H9 (cell line): ENCODE data around the gene DIAPH2. TPM values are rescaled to one million over a fixed set of nuclear protein-coding genes. Genes with fewer than 3 reads are reported as not detected.

Source experiments
- DNase-seq: peaks from one replicate; pipeline ENCODE4 v3.0.0-alpha.2; 2017
- H2AFZ ChIP-seq: one replicate; pipeline ENCODE4 v1.6.1; 2013; ENCODE audit warnings: mild to moderate bottlenecking, low read length, control low read depth, moderate library complexity
- H2AK5ac ChIP-seq: 2 replicates; pipeline ENCODE4 v1.6.1; 2013; ENCODE audit warnings: low read length, control low read depth, mixed read lengths; ENCODE audit not compliant: insufficient read length
- H2BK120ac ChIP-seq: one replicate; pipeline ENCODE4 v1.6.1; 2013; ENCODE audit warnings: low read depth, mild to moderate bottlenecking, low read length, control low read depth, inconsistent platforms; ENCODE audit not compliant: poor library complexity, severe bottlenecking
- H2BK12ac ChIP-seq: 2 replicates; pipeline ENCODE4 v1.6.1; 2013; ENCODE audit warnings: low read length, control low read depth, mixed read lengths, low read depth; ENCODE audit not compliant: insufficient read length
- H2BK15ac ChIP-seq: 2 replicates; pipeline ENCODE4 v1.6.1; 2013; ENCODE audit warnings: low read depth, low read length, control low read depth
- H2BK20ac ChIP-seq: one replicate; pipeline ENCODE4 v1.6.1; 2013; ENCODE audit warnings: low read depth, mild to moderate bottlenecking, low read length, control low read depth, inconsistent platforms; ENCODE audit not compliant: poor library complexity, severe bottlenecking
- H2BK5ac ChIP-seq: 2 replicates; pipeline ENCODE4 v1.6.1; 2013; ENCODE audit warnings: low read length, control low read depth, mixed read lengths; ENCODE audit not compliant: insufficient read length
- H3K14ac ChIP-seq: 2 replicates; pipeline ENCODE4 v1.6.1; 2013; ENCODE audit warnings: low read length, control low read depth; ENCODE audit not compliant: insufficient read depth
- H3K18ac ChIP-seq: 2 replicates; pipeline ENCODE4 v1.6.1; 2013; ENCODE audit warnings: low read depth, mild to moderate bottlenecking, mixed read lengths, low read length, control low read depth; ENCODE audit not compliant: insufficient read length
- H3K23ac ChIP-seq: 2 replicates; pipeline ENCODE4 v1.6.1; 2013; ENCODE audit warnings: low read length, control low read depth, mixed read lengths, low read depth; ENCODE audit not compliant: insufficient read length
- H3K23me2 ChIP-seq: 2 replicates; pipeline ENCODE4 v1.6.1; 2013; ENCODE audit warnings: low read depth, mild to moderate bottlenecking, mixed read lengths, low read length, control low read depth; ENCODE audit not compliant: insufficient read length, poor library complexity, severe bottlenecking
- H3K27ac ChIP-seq: 2 replicates; pipeline ENCODE4 v1.5.1; 2013; ENCODE audit warnings: low read length, control low read depth, mixed read lengths, low read depth; ENCODE audit not compliant: insufficient read length
- H3K27me3 ChIP-seq: 2 replicates; pipeline ENCODE4 v1.6.1; 2013; ENCODE audit warnings: low read length, control low read depth, inconsistent platforms; ENCODE audit not compliant: insufficient read depth
- H3K4ac ChIP-seq: 2 replicates; pipeline ENCODE4 v1.6.1; 2013; ENCODE audit warnings: low read depth, mild to moderate bottlenecking, control low read depth, inconsistent platforms, low read length, moderate library complexity
- H3K4me1 ChIP-seq: 2 replicates; pipeline ENCODE4 v1.6.1; 2013; ENCODE audit warnings: low read length, control low read depth, inconsistent platforms; ENCODE audit not compliant: insufficient read depth
- H3K4me2 ChIP-seq: 2 replicates; pipeline ENCODE4 v1.6.1; 2013; ENCODE audit warnings: low read length, control low read depth, mixed read lengths; ENCODE audit not compliant: insufficient read length, insufficient read depth
- H3K56ac ChIP-seq: 2 replicates; pipeline ENCODE4 v1.6.1; 2013; ENCODE audit warnings: low read depth, mild to moderate bottlenecking, mixed read lengths, low read length, control low read depth; ENCODE audit not compliant: insufficient read length
- H3K79me1 ChIP-seq: 2 replicates; pipeline ENCODE4 v1.6.1; 2013; ENCODE audit warnings: low read depth, mild to moderate bottlenecking, moderate library complexity, low read length, control low read depth, inconsistent platforms; ENCODE audit not compliant: insufficient read depth, poor library complexity, severe bottlenecking
- H3K79me2 ChIP-seq: 2 replicates; pipeline ENCODE4 v1.6.1; 2013; ENCODE audit warnings: low read length, control low read depth, inconsistent platforms; ENCODE audit not compliant: insufficient read depth
- H3K9ac ChIP-seq: 2 replicates; pipeline ENCODE4 v1.6.1; 2013; ENCODE audit warnings: low read length, control low read depth, mixed read lengths; ENCODE audit not compliant: insufficient read length; ENCODE audit errors: extremely low read depth
- H3K9me3 ChIP-seq: one replicate; pipeline ENCODE4 v1.6.1; 2013; ENCODE audit warnings: low read depth, low read length, inconsistent platforms; ENCODE audit not compliant: control insufficient read depth
- H3T11ph ChIP-seq: one replicate; pipeline ENCODE4 v1.6.1; 2013; ENCODE audit warnings: mild to moderate bottlenecking, low read length, control low read depth, inconsistent platforms
- H4K20me1 ChIP-seq: one replicate; pipeline ENCODE4 v1.6.1; 2013; ENCODE audit not compliant: control insufficient read depth, insufficient read length, insufficient read depth
- H4K5ac ChIP-seq: 2 replicates; pipeline ENCODE4 v1.6.1; 2013; ENCODE audit warnings: low read depth, mild to moderate bottlenecking, mixed read lengths, low read length, control low read depth; ENCODE audit not compliant: insufficient read length
- H4K8ac ChIP-seq: replicated peaks from 2 replicates; pipeline ENCODE4 v1.6.1; 2013; ENCODE audit warnings: low read length, control low read depth, mixed read lengths, low read depth; ENCODE audit not compliant: insufficient read length
- H4K91ac ChIP-seq: 2 replicates; pipeline ENCODE4 v1.6.1; 2013; ENCODE audit warnings: low read depth, mild to moderate bottlenecking, moderate library complexity, mixed read lengths, low read length, control low read depth; ENCODE audit not compliant: insufficient read length
- H3K27ac Mint-ChIP-seq, 3 experiments: 2 replicates in 2 of 3; 3 replicates in 1 of 3; pipeline ENCODE4 v1.8.0; 2020 to 2021; ENCODE audit warnings: mixed read lengths in 3 of 3, mild to moderate bottlenecking in 1 of 3, moderate library complexity in 1 of 3
- H3K27me3 Mint-ChIP-seq: 2 replicates; pipeline ENCODE4 v1.8.0; 2021; ENCODE audit warnings: low read depth, mild to moderate bottlenecking, moderate library complexity, mixed read lengths
- H3K36me3 Mint-ChIP-seq, 3 experiments: 2 replicates in 2 of 3; 3 replicates in 1 of 3; pipeline ENCODE4 v1.8.0; 2020 to 2021; ENCODE audit warnings: low read depth in 3 of 3, mixed read lengths in 3 of 3; ENCODE audit not compliant: insufficient read depth in 1 of 3
- H3K4me1 Mint-ChIP-seq, 2 experiments: 2 replicates each; pipeline ENCODE4 v1.8.0; 2020; ENCODE audit warnings: mixed read lengths in 2 of 2
- H3K4me3 Mint-ChIP-seq, 2 experiments: 2 replicates in 1 of 2; 3 replicates in 1 of 2; pipeline ENCODE4 v1.8.0; 2020 to 2021; ENCODE audit warnings: mild to moderate bottlenecking in 2 of 2, mixed read lengths in 2 of 2, moderate library complexity in 1 of 2
- H3K9me3 Mint-ChIP-seq, 2 experiments: 2 replicates in 1 of 2; 3 replicates in 1 of 2; pipeline ENCODE4 v1.8.0; 2020; ENCODE audit warnings: mild to moderate bottlenecking in 2 of 2, mixed read lengths in 2 of 2, moderate library complexity in 1 of 2
- WGBS: extraction: QIAGEN DNeasy Blood & Tissue Kit; methylation state at CpG from one replicate; pipeline ENCODE4 v1.1.7; 2013; ENCODE audit warnings: missing lambda C conversion rate, low lambda C conversion rate, mixed read lengths; ENCODE audit not compliant: insufficient read length; ENCODE audit errors: extremely low coverage; 5-methylcytosine and 5-hydroxymethylcytosine counted together
- total RNA-seq: library from RNA; stranded (reverse); gene quantifications from 2 replicates; pipeline ENCODE4 v1.2.1, GENCODE V29; 2021
- TF ChIP-seq, protein P1 (sequence below): fragments of 200-600 bp; sonication (generic); conservative IDR thresholded peaks from 3 replicates; pipeline ENCODE4 v1.8.0; 2021; ENCODE audit warnings: antibody characterized with exemption, mild to moderate bottlenecking

DIAPH2 gene
- total RNA-seq, 1 experiment from 2014 or later, result 45.4 TPM

DNA sequence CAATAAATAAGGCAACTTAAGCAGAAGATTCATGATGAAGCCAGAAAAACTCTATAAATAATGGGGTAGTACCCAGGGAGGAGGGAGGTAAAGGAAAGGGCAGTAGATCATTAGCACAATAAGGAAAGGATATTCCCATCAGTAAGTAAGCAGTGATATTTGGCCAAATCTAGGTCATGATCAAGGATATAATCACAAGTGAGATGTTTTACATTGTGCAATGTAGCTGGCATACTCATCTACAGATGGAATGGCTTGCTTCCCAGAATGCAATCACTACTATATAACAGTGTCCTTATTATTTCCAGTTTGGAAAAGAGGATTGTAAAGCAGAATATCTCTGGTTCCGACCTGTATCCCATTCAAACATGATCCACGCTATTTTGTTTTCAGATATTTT lies 682.5 kb downstream of the DIAPH2 start:
- H3K9me3 ChIP-seq, result no peaks in the 10 kb centered on the region
- H4K91ac ChIP-seq, result no peak overlapping the region
- no peaks in the 10 kb centered on the region for H3K27me3 ChIP-seq
- Mint-ChIP-seq H3K27me3 (no peaks in the 10 kb centered on the region), H3K36me3 (peaks cover 0 to 62% (median 55%) of the 10 kb centered on the region in 3 experiments; a peak in 4 of 7 replicates), H3K4me1 (peaks cover 11 to 14% of the 10 kb centered on the region in 2 experiments), H3K27ac (peak overlapping the region in 1 of 3 experiments; percentile 67; a peak in 2 of 7 replicates), H3K9me3 (no peaks in the 10 kb centered on the region), H3K4me3 (no peak overlapping the region)
- no peaks in the 10 kb centered on the region for H3K4me1 ChIP-seq
- H2BK5ac ChIP-seq, result no peak overlapping the region
- no peak overlapping the region for H2AK5ac ChIP-seq
- TF ChIP-seq, protein P1, sequence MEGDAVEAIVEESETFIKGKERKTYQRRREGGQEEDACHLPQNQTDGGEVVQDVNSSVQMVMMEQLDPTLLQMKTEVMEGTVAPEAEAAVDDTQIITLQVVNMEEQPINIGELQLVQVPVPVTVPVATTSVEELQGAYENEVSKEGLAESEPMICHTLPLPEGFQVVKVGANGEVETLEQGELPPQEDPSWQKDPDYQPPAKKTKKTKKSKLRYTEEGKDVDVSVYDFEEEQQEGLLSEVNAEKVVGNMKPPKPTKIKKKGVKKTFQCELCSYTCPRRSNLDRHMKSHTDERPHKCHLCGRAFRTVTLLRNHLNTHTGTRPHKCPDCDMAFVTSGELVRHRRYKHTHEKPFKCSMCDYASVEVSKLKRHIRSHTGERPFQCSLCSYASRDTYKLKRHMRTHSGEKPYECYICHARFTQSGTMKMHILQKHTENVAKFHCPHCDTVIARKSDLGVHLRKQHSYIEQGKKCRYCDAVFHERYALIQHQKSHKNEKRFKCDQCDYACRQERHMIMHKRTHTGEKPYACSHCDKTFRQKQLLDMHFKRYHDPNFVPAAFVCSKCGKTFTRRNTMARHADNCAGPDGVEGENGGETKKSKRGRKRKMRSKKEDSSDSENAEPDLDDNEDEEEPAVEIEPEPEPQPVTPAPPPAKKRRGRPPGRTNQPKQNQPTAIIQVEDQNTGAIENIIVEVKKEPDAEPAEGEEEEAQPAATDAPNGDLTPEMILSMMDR, result no peak
- no peak overlapping the region for H3K4ac ChIP-seq
- no peak overlapping the region for H2BK120ac ChIP-seq
- H3K27ac ChIP-seq, result no peak overlapping the region
- no CpG with 5 or more reads among the region's 2 CpGs for WGBS
- no peak overlapping the region for H3K14ac ChIP-seq
- no peaks in the 10 kb centered on the region for H3K23me2 ChIP-seq
- no peak overlapping the region for H3K4me2 ChIP-seq
- no peak for DNase-seq
- H2BK12ac ChIP-seq, result no peak overlapping the region
- no peaks in the 10 kb centered on the region for H4K20me1 ChIP-seq
- H3K9ac ChIP-seq, result no peak overlapping the region
- H3K23ac ChIP-seq, result no peak overlapping the region
- H3K79me2 ChIP-seq, result peaks cover 2% of the 10 kb centered on the region; the same call in 1 of the 2 replicates
- no peak overlapping the region for H3K56ac ChIP-seq
- no peak overlapping the region for H4K5ac ChIP-seq
- no peak overlapping the region for H2AFZ ChIP-seq
- no peak overlapping the region for H3K18ac ChIP-seq
- no peak overlapping the region for H4K8ac ChIP-seq
- H3T11ph ChIP-seq, result no peak overlapping the region
- H2BK20ac ChIP-seq, result no peak overlapping the region
- H3K79me1 ChIP-seq, result no peaks in the 10 kb centered on the region
- no peak overlapping the region for H2BK15ac ChIP-seq
